HepG2 (cell line): Measurements from ENCODE around the gene GASK1A. TPM values are rescaled to one million over a fixed set of nuclear protein-coding genes. Genes with fewer than 3 reads are reported as not detected.
A peak's percentile ranks its signal among the peaks of the same experiment; 100 is the strongest.

Experiments
- ATAC-seq: fragments of 200-7000 bp; cut with Tn5 transposase; 3 replicates; pipeline ENCODE4 v1.9.1; 2020; ENCODE audit warnings: mild to moderate bottlenecking, moderate library complexity
- BruUV-seq: library from RNA; stranded (reverse); fragments of 400-500 nt; replicated peaks from 2 replicates; lab custom pipeline; 2021; lab: Mats Ljungman, UMichigan
- CTCF ChIA-PET: fragments of 300-600 bp; formaldehyde crosslinking; extraction: SDS; loops from one replicate; lab custom pipeline; 2021; ENCODE audit warnings: low total read pairs, inconsistent platforms, low intra/inter-chr PET ratio; lab: Yijun Ruan, JAX
- POLR2A ChIA-PET: fragments of 350-600 bp; sonication (Branson Sonifier 250); formaldehyde crosslinking; loops from one replicate; lab custom pipeline; 2020; ENCODE audit warnings: antibody characterized with exemption, inconsistent platforms; lab: Yijun Ruan, JAX
- DNase-seq: peaks from one replicate; pipeline ENCODE4 v3.0.0-alpha.2; 2015; ENCODE audit warnings: low spot score
- FAIRE-seq: peaks from 3 replicates; lab custom pipeline; 2011; peaks lifted over from hg19 to GRCh38; lab: Jason Lieb, UNC
- H2AFZ ChIP-seq: one replicate; pipeline ENCODE4 v1.6.1; 2011; ENCODE audit warnings: low read length, inconsistent platforms
- H3K27ac ChIP-seq: fragments of 300-600 bp; 3 replicates; pipeline ENCODE4 v1.8.0; 2011; ENCODE audit warnings: mixed run types, mild to moderate bottlenecking, mixed read lengths, low read length, inconsistent platforms; ENCODE audit not compliant: insufficient read depth; ENCODE audit errors: extremely low read length
- H3K27me3 ChIP-seq, 2 experiments: fragments of 200-600 bp in 1 of 2; 2 replicates in 1 of 2; 3 replicates in 1 of 2; pipeline versions ENCODE4 v1.6.0 to v1.8.0; 2011; ENCODE audit warnings: low read length in 2 of 2, mild to moderate bottlenecking in 2 of 2, moderate library complexity in 2 of 2, inconsistent platforms in 1 of 2; ENCODE audit not compliant: insufficient read depth in 2 of 2, control insufficient read depth in 1 of 2
- H3K36me3 ChIP-seq, 2 experiments: fragments of 200-600 bp in 1 of 2; replicated peaks in 1 of 2; 2 replicates in 1 of 2; 3 replicates in 1 of 2; pipeline versions ENCODE4 v1.5.1 to v1.8.0; 2011; ENCODE audit warnings: low read length in 2 of 2, inconsistent platforms in 1 of 2; ENCODE audit not compliant: insufficient read depth in 2 of 2, control insufficient read depth in 1 of 2
- H3K4me1 ChIP-seq: 2 replicates; pipeline ENCODE4 v1.5.1; 2012; ENCODE audit warnings: low read length, inconsistent platforms; ENCODE audit not compliant: insufficient read depth
- H3K4me2 ChIP-seq: 2 replicates; pipeline ENCODE4 v1.6.0; 2011; ENCODE audit warnings: low read depth, low read length, inconsistent platforms
- H3K4me3 ChIP-seq, 3 experiments: fragments of 200-600 bp in 1 of 3; sonication (generic), shearing (Covaris generic) in 1 of 3; replicated peaks in 1 of 3; 2 replicates each; pipeline ENCODE4 v1.5.1; 2011 to 2016; ENCODE audit warnings: low read length in 3 of 3, inconsistent platforms in 2 of 3, low read depth in 2 of 3, mild to moderate bottlenecking in 2 of 3, control low read depth in 1 of 3, mixed read lengths in 1 of 3; ENCODE audit not compliant: insufficient read depth in 1 of 3
- H3K79me2 ChIP-seq: one replicate; pipeline ENCODE4 v1.6.1; 2011; ENCODE audit warnings: low read length, inconsistent platforms; ENCODE audit not compliant: insufficient read depth
- H3K9ac ChIP-seq: 2 replicates; pipeline ENCODE4 v1.6.0; 2011; ENCODE audit warnings: mild to moderate bottlenecking, low read depth, low read length, inconsistent platforms; ENCODE audit not compliant: insufficient read depth
- H3K9me3 ChIP-seq: 2 replicates; pipeline ENCODE4 v1.5.1; 2012; ENCODE audit warnings: mild to moderate bottlenecking, low read length
- H4K20me1 ChIP-seq: 2 replicates; pipeline ENCODE4 v1.6.0; 2011; ENCODE audit warnings: inconsistent platforms, mild to moderate bottlenecking, low read length, moderate library complexity; ENCODE audit not compliant: insufficient read depth
- ASH2L ChIP-seq: fragments of 300-600, 200-600 bp; sonication (generic); IDR thresholded peaks from 2 replicates; pipeline ENCODE4 v1.7.0; 2017; ENCODE audit warnings: low read depth, mild to moderate bottlenecking, moderate library complexity, mixed read lengths, low read length; ENCODE audit not compliant: insufficient read length
- CEBPB ChIP-seq: IDR thresholded peaks from 2 replicates; pipeline ENCODE4 v1.6.1; 2011; ENCODE audit warnings: low read depth, low read length, improper control_type of control experiment, borderline replicate concordance
- KLF11 ChIP-seq: IDR thresholded peaks from 2 replicates; pipeline ENCODE4 v1.6.1; 2016; ENCODE audit warnings: missing compliant biosample characterization
- RBM39 ChIP-seq: fragments of 200-400 bp; formaldehyde crosslinking; IDR thresholded peaks from one replicate; pipeline ENCODE4 v1.6.1; 2018; ENCODE audit warnings: antibody characterized with exemption, mild to moderate bottlenecking, low read depth, low read length; ENCODE audit not compliant: poor library complexity, severe bottlenecking
- SATB2 ChIP-seq: sonication (generic); formaldehyde crosslinking; IDR thresholded peaks from 2 replicates; pipeline ENCODE4 v1.5.0; 2020; ENCODE audit warnings: missing genetic modification reagents
- TOE1 ChIP-seq: sonication (generic); formaldehyde crosslinking; IDR thresholded peaks from 2 replicates; pipeline ENCODE4 v1.4.0; 2020; ENCODE audit warnings: mild to moderate bottlenecking, missing genetic modification reagents
- ZFAT ChIP-seq: sonication (generic); formaldehyde crosslinking; conservative IDR thresholded peaks from 2 replicates; pipeline ENCODE4 v1.8.1; 2023; ENCODE audit warnings: missing genetic modification reagents, inconsistent platforms
- ZNF10 ChIP-seq: sonication (generic); formaldehyde crosslinking; IDR thresholded peaks from 2 replicates; pipeline ENCODE4 v1.4.0; 2020; ENCODE audit warnings: mild to moderate bottlenecking, low read depth, missing genetic modification reagents, borderline replicate concordance
- ZNF143 ChIP-seq: sonication (generic); formaldehyde crosslinking; IDR thresholded peaks from 2 replicates; pipeline ENCODE4 v1.4.0; 2020; ENCODE audit warnings: missing genetic modification reagents
- ZNF33A ChIP-seq: sonication (generic); formaldehyde crosslinking; IDR thresholded peaks from 2 replicates; pipeline ENCODE4 v1.5.1; 2020; ENCODE audit warnings: missing genetic modification reagents, mild to moderate bottlenecking, moderate library complexity, borderline replicate concordance
- ZNF354B ChIP-seq: sonication (generic); formaldehyde crosslinking; IDR thresholded peaks from 2 replicates; pipeline ENCODE4 v1.8.0; 2022; ENCODE audit warnings: mild to moderate bottlenecking, missing genetic modification reagents
- WGBS: methylation state at CpG from one replicate; pipeline ENCODE4 v1.1.6; 2017; ENCODE audit warnings: low lambda C conversion rate; 5-methylcytosine and 5-hydroxymethylcytosine counted together
- in situ Hi-C: cut with HindIII; loops from 2 replicates; pipeline ENCODE4 v1.10.0; 2017; ENCODE audit warnings: low pct_unique_long_range_greater_than_20kb; ENCODE audit not compliant: extremely low pct_ligation_motif_present
- intact Hi-C: fragments of 100-400 bp; cut with micrococcal nuclease; formaldehyde crosslinking; loops from one replicate; pipeline ENCODE4 v1.10.0; 2022; ENCODE audit not compliant: unreplicated experiment
- polyA plus RNA-seq, 8 experiments: library from polyadenylated mRNA; depleted of rRNA in 3 of 8; stranded (reverse) in 7 of 8; unstranded in 1 of 8; fragments of >200 nt; fragmentation: Illumina TruSeq in 4 of 8; extraction: Trizol in 4 of 8; gene quantifications; 2 replicates each; pipeline versions ENCODE4 v1.2.1 to v1.2.3, GENCODE V29; 2011 to 2016; ENCODE audit warnings: low read depth in 4 of 8, missing spikeins in 1 of 8, mixed read lengths in 1 of 8; ENCODE audit not compliant: insufficient read depth in 1 of 8
- total RNA-seq, 5 experiments: library from RNA; depleted of rRNA; stranded (reverse); fragments of >200 nt; fragmentation: Illumina TruSeq; extraction: Trizol; gene quantifications; 2 replicates each; pipeline ENCODE4 v1.2.3, GENCODE V29; 2016; ENCODE audit warnings: low read depth in 1 of 5
- TF ChIP-seq, protein P1 (sequence below): IDR thresholded peaks from 2 replicates; pipeline ENCODE4 v1.6.1; 2016; ENCODE audit warnings: control low read depth
- TF ChIP-seq, protein P2 (sequence below): sonication (generic); formaldehyde crosslinking; IDR thresholded peaks from 2 replicates; pipeline ENCODE4; 2020; ENCODE audit warnings: missing genetic modification reagents, mild to moderate bottlenecking, borderline replicate concordance

The GASK1A gene
- total and polyA plus RNA-seq, 2 of the 13 experiments (the other 11 are each of a cell fraction or from before 2014, with no cell fraction given) = not detected

DNA sequence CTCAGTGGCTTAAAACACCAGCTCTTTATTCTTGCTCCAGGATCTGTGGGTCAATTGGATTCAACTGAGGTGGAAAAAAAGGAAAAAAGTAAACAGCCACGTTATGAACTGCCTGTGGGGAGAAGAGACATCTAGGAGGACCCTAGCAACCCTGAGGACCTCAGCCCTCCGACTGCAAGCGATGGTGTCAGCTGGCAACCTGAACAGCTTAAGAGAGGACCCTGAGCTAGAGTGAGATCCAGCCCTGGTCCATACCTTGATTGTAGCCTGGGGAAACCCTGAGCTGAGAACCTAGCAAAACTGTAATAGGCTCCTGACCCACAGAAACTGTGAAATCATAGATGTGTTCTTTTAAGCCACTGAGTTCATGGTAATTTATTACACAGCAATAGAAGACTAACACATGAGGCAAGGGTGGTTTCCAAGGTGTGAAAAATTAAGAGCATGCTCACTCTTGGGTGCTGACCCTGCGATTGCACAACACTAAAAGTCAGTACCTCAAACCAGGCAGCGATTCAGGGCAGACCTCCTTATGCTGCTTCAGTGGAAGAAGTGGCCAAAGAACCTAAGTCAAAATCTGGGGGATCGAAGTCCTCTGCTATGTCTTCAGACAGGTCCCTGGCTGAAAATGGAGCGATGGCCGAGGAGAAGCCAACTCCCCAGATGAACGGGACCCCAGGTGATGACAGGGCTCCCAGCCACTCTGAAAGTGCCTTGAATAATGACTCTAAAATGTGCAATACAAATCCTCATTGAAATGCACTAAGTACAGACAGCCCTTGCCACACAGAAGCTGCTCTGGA lies 57.7 kb downstream of the GASK1A start:
- in situ Hi-C loops (no loop called here), intact Hi-C loops (no loop called here)
- Histone ChIP-seq H3K9me3 (no peaks in the 10 kb centered on the region), H3K4me3 (no peak overlapping the region), H3K4me1 (no peaks in the 10 kb centered on the region), H2AFZ (no peak overlapping the region), H3K36me3 (no peaks in the 10 kb centered on the region), H3K79me2 (no peaks in the 10 kb centered on the region), H4K20me1 (no peaks in the 10 kb centered on the region; the same call in 1 of the 2 replicates), H3K4me2 (no peak overlapping the region), H3K27ac (no peak overlapping the region), H3K9ac (no peak overlapping the region), H3K27me3 (peaks cover 2 to 6% of the 10 kb centered on the region in 2 experiments; a peak in 3 of 5 replicates)
- POLR2A ChIA-PET = no interaction called here
- FAIRE-seq (no peak), ATAC-seq (no peak), DNase-seq (no peak)
- BruUV-seq = no TSS peak
- CTCF ChIA-PET = no interaction called here
- no peak for TF ChIP-seq SATB2
- peak; percentile 76 for TF ChIP-seq CEBPB
- 15% methylated on average over 9 of the region's 9 CpGs for WGBS

DNA sequence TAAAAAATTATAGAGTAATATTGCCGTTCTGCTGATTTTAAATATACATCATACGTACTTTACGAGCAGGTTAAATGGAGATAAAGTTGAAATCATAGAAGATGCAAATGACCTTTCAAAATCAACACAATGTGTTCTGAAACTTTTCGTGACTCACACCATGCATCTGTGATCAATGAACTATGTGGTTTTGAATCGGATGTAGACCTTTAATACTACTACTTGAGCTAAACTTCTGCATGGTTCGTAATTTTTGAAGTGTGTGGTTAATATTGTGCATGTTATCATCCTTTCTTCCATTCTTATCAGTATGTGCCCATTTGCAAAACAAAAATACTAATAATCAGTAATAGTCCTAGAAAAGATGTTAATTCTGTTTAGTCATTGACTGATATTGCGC lies 58.9 kb downstream of the GASK1A start:
- Histone ChIP-seq H3K27ac (no peak overlapping the region), H3K27me3 (peaks cover 2 to 6% of the 10 kb centered on the region in 2 experiments; a peak in 3 of 5 replicates), H3K9me3 (no peaks in the 10 kb centered on the region), H3K9ac (no peak overlapping the region), H3K4me1 (no peaks in the 10 kb centered on the region), H3K79me2 (no peaks in the 10 kb centered on the region), H3K36me3 (no peaks in the 10 kb centered on the region), H4K20me1 (no peaks in the 10 kb centered on the region; the same call in 1 of the 2 replicates), H2AFZ (no peak overlapping the region), H3K4me2 (no peak overlapping the region), H3K4me3 (no peak overlapping the region)
- FAIRE-seq (no peak), DNase-seq (no peak), ATAC-seq (no peak)
- no TSS peak for BruUV-seq
- intact Hi-C loops = no loop called here
- WGBS = 2% methylated on average over 7 of the region's 7 CpGs
- ChIA-PET CTCF (no interaction called here), POLR2A (no interaction called here)
- in situ Hi-C loops = no loop called here
- TF ChIP-seq ASH2L (no peak), TOE1 (no peak), ZNF354B (CRISPR knock-in tag) (no peak), KLF11 (no peak), ZNF33A (CRISPR knock-in tag) (no peak), ZNF143 (no peak), RBM39 (no peak), ZFAT (no peak), ZNF10 (no peak)
- TF ChIP-seq, protein P1, sequence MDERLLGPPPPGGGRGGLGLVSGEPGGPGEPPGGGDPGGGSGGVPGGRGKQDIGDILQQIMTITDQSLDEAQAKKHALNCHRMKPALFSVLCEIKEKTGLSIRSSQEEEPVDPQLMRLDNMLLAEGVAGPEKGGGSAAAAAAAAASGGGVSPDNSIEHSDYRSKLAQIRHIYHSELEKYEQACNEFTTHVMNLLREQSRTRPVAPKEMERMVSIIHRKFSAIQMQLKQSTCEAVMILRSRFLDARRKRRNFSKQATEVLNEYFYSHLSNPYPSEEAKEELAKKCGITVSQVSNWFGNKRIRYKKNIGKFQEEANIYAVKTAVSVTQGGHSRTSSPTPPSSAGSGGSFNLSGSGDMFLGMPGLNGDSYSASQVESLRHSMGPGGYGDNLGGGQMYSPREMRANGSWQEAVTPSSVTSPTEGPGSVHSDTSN (CRISPR knock-in tag) = no peak
- TF ChIP-seq, protein P2, sequence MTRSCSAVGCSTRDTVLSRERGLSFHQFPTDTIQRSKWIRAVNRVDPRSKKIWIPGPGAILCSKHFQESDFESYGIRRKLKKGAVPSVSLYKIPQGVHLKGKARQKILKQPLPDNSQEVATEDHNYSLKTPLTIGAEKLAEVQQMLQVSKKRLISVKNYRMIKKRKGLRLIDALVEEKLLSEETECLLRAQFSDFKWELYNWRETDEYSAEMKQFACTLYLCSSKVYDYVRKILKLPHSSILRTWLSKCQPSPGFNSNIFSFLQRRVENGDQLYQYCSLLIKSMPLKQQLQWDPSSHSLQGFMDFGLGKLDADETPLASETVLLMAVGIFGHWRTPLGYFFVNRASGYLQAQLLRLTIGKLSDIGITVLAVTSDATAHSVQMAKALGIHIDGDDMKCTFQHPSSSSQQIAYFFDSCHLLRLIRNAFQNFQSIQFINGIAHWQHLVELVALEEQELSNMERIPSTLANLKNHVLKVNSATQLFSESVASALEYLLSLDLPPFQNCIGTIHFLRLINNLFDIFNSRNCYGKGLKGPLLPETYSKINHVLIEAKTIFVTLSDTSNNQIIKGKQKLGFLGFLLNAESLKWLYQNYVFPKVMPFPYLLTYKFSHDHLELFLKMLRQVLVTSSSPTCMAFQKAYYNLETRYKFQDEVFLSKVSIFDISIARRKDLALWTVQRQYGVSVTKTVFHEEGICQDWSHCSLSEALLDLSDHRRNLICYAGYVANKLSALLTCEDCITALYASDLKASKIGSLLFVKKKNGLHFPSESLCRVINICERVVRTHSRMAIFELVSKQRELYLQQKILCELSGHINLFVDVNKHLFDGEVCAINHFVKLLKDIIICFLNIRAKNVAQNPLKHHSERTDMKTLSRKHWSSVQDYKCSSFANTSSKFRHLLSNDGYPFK (CRISPR knock-in tag) = no peak
